ENCODE measurements around the gene OLFML2A.

OLFML2A gene

GRCh38 chr9:124857533-124858162 is 80.7 kb downstream of the OLFML2A start:
- no peak for DNase-seq

- no peak for DNase-seq
Observed at GRCh38 chr9:124858330-124859046, 81.6 kb downstream of the OLFML2A start.

GRCh38 chr9:124859803-124860581 is 83.1 kb downstream of the OLFML2A start:
- no peak for DNase-seq

GRCh38 chr9:124860582-124861341 is 83.8 kb downstream of the OLFML2A start:
- DNase-seq = no peak

- DNase-seq = peak; percentile 23
Observed at GRCh38 chr9:124861342-124862229, 84.7 kb downstream of the OLFML2A start, which contains the start of the genes ARPC5L and RPL35. ARPC5L (plus strand) TSS chr9:124862130; CDS start chr9:124869291, 7,161 bp downstream. RPL35 (minus strand) TSS chr9:124861957; CDS start chr9:124861912, 45 bp downstream.

- no peak for DNase-seq
Observed at GRCh38 chr9:124863371-124863871, 86.5 kb downstream of the OLFML2A start.
